IMR-90 (cell line): ENCODE measurements around the gene RAP1A. TPM values are rescaled to one million over a fixed set of nuclear protein-coding genes. Genes with fewer than 3 reads are reported as not detected.
A peak's percentile ranks its signal among the peaks of the same experiment; 100 is the strongest.

ENCODE experiments used
- ATAC-seq: fragments of 200-7000 bp; cut with Tn5 transposase; 2 replicates; pipeline ENCODE4 v1.9.1; 2020; ENCODE audit warnings: low read depth, mild to moderate bottlenecking, moderate library complexity
- BruUV-seq: library from RNA; stranded (reverse); fragments of 400-500 nt; replicated peaks from 2 replicates; lab custom pipeline; 2021; lab: Mats Ljungman, UMichigan
- CTCF ChIA-PET: fragments of 300-600 bp; formaldehyde crosslinking; extraction: SDS; loops from one replicate; lab custom pipeline; 2021; ENCODE audit warnings: antibody characterized with exemption; lab: Yijun Ruan, JAX
- POLR2A ChIA-PET: fragments of 300-600 bp; sonication (Branson Sonifier 250); formaldehyde crosslinking; loops from one replicate; lab custom pipeline; 2022; ENCODE audit warnings: antibody characterized with exemption; ENCODE audit not compliant: unreplicated experiment; lab: Charles Lee
- DNase-seq: peaks from one replicate; pipeline ENCODE4 v3.0.0; 2013
- H2AFZ ChIP-seq: replicated peaks from 2 replicates; pipeline ENCODE3; 2013; ENCODE audit warnings: low read length, mild to moderate bottlenecking; ENCODE audit not compliant: poor library complexity
- H2AK5ac ChIP-seq: 2 replicates; pipeline ENCODE4 v1.6.1; 2013; ENCODE audit warnings: low read depth, low read length, inconsistent platforms
- H2AK9ac ChIP-seq: replicated peaks from 2 replicates; pipeline ENCODE3; 2013; ENCODE audit warnings: mild to moderate bottlenecking, low read depth, low read length, moderate library complexity; ENCODE audit not compliant: poor library complexity
- H2BK120ac ChIP-seq: 2 replicates; pipeline ENCODE4 v1.6.1; 2013; ENCODE audit warnings: low read depth, low read length, inconsistent platforms
- H2BK15ac ChIP-seq: 3 replicates; pipeline ENCODE4 v1.6.1; 2013; ENCODE audit warnings: low read depth, low read length, inconsistent platforms
- H2BK20ac ChIP-seq: 2 replicates; pipeline ENCODE4 v1.6.1; 2013; ENCODE audit warnings: low read depth, mild to moderate bottlenecking, inconsistent platforms, low read length, moderate library complexity
- H2BK5ac ChIP-seq: 2 replicates; pipeline ENCODE4 v1.6.1; 2013; ENCODE audit warnings: mild to moderate bottlenecking, low read depth, low read length, inconsistent platforms; ENCODE audit not compliant: poor library complexity, severe bottlenecking
- H3K14ac ChIP-seq: replicated peaks from 2 replicates; pipeline ENCODE4 v1.6.1; 2013; ENCODE audit warnings: low read depth, low read length, inconsistent platforms
- H3K18ac ChIP-seq: 2 replicates; pipeline ENCODE4 v1.6.1; 2013; ENCODE audit warnings: low read depth, low read length, control low read depth
- H3K23ac ChIP-seq: 2 replicates; pipeline ENCODE4 v1.6.1; 2013; ENCODE audit warnings: low read depth, low read length, inconsistent platforms
- H3K27ac ChIP-seq: 2 replicates; pipeline ENCODE4 v1.5.1; 2013; ENCODE audit warnings: mild to moderate bottlenecking, control low read depth, low read length; ENCODE audit not compliant: insufficient read depth
- H3K27me3 ChIP-seq: 2 replicates; pipeline ENCODE4 v1.6.1; 2013; ENCODE audit warnings: low read length; ENCODE audit not compliant: control insufficient read depth, insufficient read depth
- H3K36me3 ChIP-seq: 2 replicates; pipeline ENCODE4 v1.6.1; 2013; ENCODE audit warnings: low read length, mixed read lengths; ENCODE audit not compliant: control insufficient read depth, insufficient read depth
- H3K4ac ChIP-seq: 2 replicates; pipeline ENCODE4 v1.6.1; 2013; ENCODE audit warnings: low read depth, low read length, inconsistent platforms
- H3K4me1 ChIP-seq: 2 replicates; pipeline ENCODE4 v1.6.1; 2013; ENCODE audit warnings: low read length, mixed read lengths; ENCODE audit not compliant: control insufficient read depth, insufficient read depth
- H3K4me2 ChIP-seq: 2 replicates; pipeline ENCODE4 v1.6.1; 2013; ENCODE audit warnings: low read depth, mild to moderate bottlenecking, control low read depth, low read length, moderate library complexity
- H3K4me3 ChIP-seq: 2 replicates; pipeline ENCODE4 v1.5.1; 2013; ENCODE audit warnings: low read depth, mild to moderate bottlenecking, control low read depth, low read length, moderate library complexity; ENCODE audit not compliant: insufficient read depth
- H3K56ac ChIP-seq: 2 replicates; pipeline ENCODE4 v1.6.1; 2013; ENCODE audit warnings: low read length, inconsistent platforms; ENCODE audit not compliant: insufficient read depth; ENCODE audit errors: extremely low read depth
- H3K79me1 ChIP-seq, 2 experiments: 2 replicates each; pipeline ENCODE4 v1.6.1; 2013; ENCODE audit warnings: low read length in 2 of 2, inconsistent platforms in 1 of 2, low read depth in 1 of 2
- H3K9ac ChIP-seq: 2 replicates; pipeline ENCODE4 v1.6.1; 2013; ENCODE audit warnings: low read depth, low read length, control low read depth
- H3K9me1 ChIP-seq: 2 replicates; pipeline ENCODE4 v1.6.1; 2013; ENCODE audit warnings: low read length, inconsistent platforms; ENCODE audit not compliant: insufficient read depth
- H3K9me3 ChIP-seq: 2 replicates; pipeline ENCODE4 v1.6.1; 2013; ENCODE audit warnings: low read length; ENCODE audit not compliant: control insufficient read depth, insufficient read depth
- H4K20me1 ChIP-seq: 2 replicates; pipeline ENCODE4 v1.6.1; 2013; ENCODE audit warnings: low read length, inconsistent platforms; ENCODE audit not compliant: insufficient read depth
- H4K5ac ChIP-seq: 2 replicates; pipeline ENCODE4 v1.6.1; 2013; ENCODE audit warnings: mild to moderate bottlenecking, low read depth, low read length, control low read depth
- H4K8ac ChIP-seq, 2 experiments: 2 replicates each; pipeline ENCODE4 v1.6.1; 2013; ENCODE audit warnings: low read depth in 2 of 2, low read length in 2 of 2, control low read depth in 1 of 2, inconsistent platforms in 1 of 2
- H4K91ac ChIP-seq: 2 replicates; pipeline ENCODE4 v1.6.1; 2013; ENCODE audit warnings: low read depth, low read length, inconsistent platforms; ENCODE audit not compliant: insufficient read depth
- ELK1 ChIP-seq: fragments of 150-350 bp; IDR thresholded peaks from 2 replicates; pipeline ENCODE4 v1.6.1; 2016; ENCODE audit warnings: low read depth, mild to moderate bottlenecking, low read length, moderate library complexity, borderline replicate concordance
- FOS ChIP-seq: fragments of 150-350 bp; IDR thresholded peaks from 2 replicates; pipeline ENCODE4 v1.6.1; 2016; ENCODE audit warnings: low read depth, low read length
- MAZ ChIP-seq: IDR thresholded peaks from 2 replicates; pipeline ENCODE4 v1.6.1; 2012; ENCODE audit warnings: low read depth, mild to moderate bottlenecking, low read length, improper control_type of control experiment, moderate library complexity, borderline replicate concordance
- WGBS, 2 experiments: methylation state at CpG; one replicate each; pipeline versions ENCODE4 v1.1.5 to v1.1.7; 2013; ENCODE audit warnings: missing lambda C conversion rate in 2 of 2; ENCODE audit not compliant: insufficient read length in 1 of 2; ENCODE audit errors: extremely low coverage in 2 of 2; 5-methylcytosine and 5-hydroxymethylcytosine counted together
- dilution Hi-C: fragments of 300-500 bp; cut with HindIII; formaldehyde crosslinking; loops from one replicate; pipeline ENCODE4 v1.14.3; 2018; ENCODE audit warnings: low sequenced_read_pairs; ENCODE audit not compliant: unreplicated experiment
- in situ Hi-C: fragments of 300-500 bp; cut with MboI; formaldehyde crosslinking; loops from 3 replicates; pipeline ENCODE4 v1.14.3; 2019; ENCODE audit warnings: low sequenced_read_pairs, inconsistent platforms, mixed read lengths
- intact Hi-C: fragments of 100-400 bp; cut with micrococcal nuclease; formaldehyde crosslinking; loops from 2 replicates; pipeline ENCODE4 v1.10.0; 2022
- polyA plus RNA-seq, 3 experiments: library from polyadenylated mRNA; depleted of rRNA; stranded (reverse); fragments of >200 nt; gene quantifications; 2 replicates each; pipeline ENCODE4 v1.2.3, GENCODE V29; 2012; ENCODE audit warnings: low replicate concordance in 1 of 3
- total RNA-seq: library from RNA; depleted of rRNA; stranded (reverse); fragments of >200 nt; gene quantifications from 2 replicates; pipeline ENCODE4 v1.2.3, GENCODE V29; 2012

RAP1A gene
- total and polyA plus RNA-seq, 2 of the 4 experiments (the other 2 are of a cell fraction), result 18.1 to 43.6 TPM

- TF ChIP-seq FOS, result no peak
Observed at GRCh38 chr1:111735858-111736544, 116.4 kb downstream of the RAP1A start (continued).

- H2AK5ac ChIP-seq, result peak overlapping the region; percentile 62; the same call in 1 of the 2 replicates
- H3K14ac ChIP-seq, result peak overlapping the region; percentile 64; the same call in 1 of the 2 replicates
- H4K91ac ChIP-seq, result peak overlapping the region; percentile 35
- TF ChIP-seq ELK1 (no peak), MAZ (0 out of 2 replicates have a peak, but pooled peaks have one; percentile 41)
- H4K5ac ChIP-seq, result peak overlapping the region; percentile 58
- H2BK5ac ChIP-seq, result peak overlapping the region; percentile 30
- H2BK120ac ChIP-seq, result 0 out of 2 replicates have a peak overlapping the region, but pooled peaks have one; percentile 26
- no peak for ATAC-seq
- H3K9me1 ChIP-seq, result peaks cover 38% of the 10 kb centered on the region
- DNase-seq, result peak; percentile 45
- intact Hi-C loops, result no loop called here
- peaks cover 18 to 69% of the 10 kb centered on the region in 2 experiments; a peak in 2 of 4 replicates for H3K79me1 ChIP-seq
- H3K23ac ChIP-seq, result peak overlapping the region; percentile 31
- peak overlapping the region; percentile 60 for H3K4me2 ChIP-seq
- H2BK20ac ChIP-seq, result peak overlapping the region; percentile 53; the same call in 1 of the 2 replicates
- peak overlapping the region; percentile 90 for H3K4ac ChIP-seq
- in situ Hi-C loops, result no loop called here
- no peak overlapping the region for H3K56ac ChIP-seq
- peak overlapping the region; percentile 47; the same call in 1 of the 2 replicates for H3K9ac ChIP-seq
- H3K36me3 ChIP-seq, result no peaks in the 10 kb centered on the region
- ChIA-PET POLR2A (interaction anchor here (0.6 to 1.4 kb wide), 2 partner anchors 19 to 127 kb away, joined by 4 read pairs; partner anchors contain the start of gene DDX20), CTCF (interaction anchor here (0.5 to 1.5 kb wide), 5 partner anchors 11 to 60 kb away, joined by 3 to 6 read pairs (median 4); no protein-coding TSS in a partner anchor)
- H4K8ac ChIP-seq, result peak overlapping the region in 1 of 2 experiments; percentile 73; a peak in 2 of 4 replicates
- peak overlapping the region; percentile 40; the same call in 1 of the 2 replicates for H3K18ac ChIP-seq
- 54% methylated on average over 2 of the region's 4 CpGs; no CpG with 5 or more reads in 1 of the 2 experiments for WGBS, 2 experiments
- H3K27ac ChIP-seq, result peak overlapping the region; percentile 38
- H2BK15ac ChIP-seq, result peak overlapping the region; percentile 9; the same call in 1 of the 3 replicates
- no peak overlapping the region for H2AK9ac ChIP-seq
- dilution Hi-C loops, result no loop called here
- H4K20me1 ChIP-seq, result peaks cover 3% of the 10 kb centered on the region; the same call in 1 of the 2 replicates
- H3K4me1 ChIP-seq, result peaks cover 35% of the 10 kb centered on the region
- H2AFZ ChIP-seq, result no peak overlapping the region
- no peaks in the 10 kb centered on the region for H3K27me3 ChIP-seq
- H3K4me3 ChIP-seq, result no peak overlapping the region
- BruUV-seq, result no TSS peak
- no peaks in the 10 kb centered on the region for H3K9me3 ChIP-seq
Observed at GRCh38 chr1:111736548-111737215, 117.1 kb downstream of the RAP1A start.
